Bronchial smooth muscle cell (primary cell): ENCODE data around the gene CDH7. TPM values are rescaled to one million over a fixed set of nuclear protein-coding genes. Genes with fewer than 3 reads are reported as not detected.

Source experiments
- total RNA-seq: library from RNA; depleted of rRNA; stranded (reverse); fragments of >200 nt; gene quantifications from 2 replicates; pipeline ENCODE4 v1.2.1, GENCODE V29; 2014

CDH7 gene
- total RNA-seq: not detected in 2 replicates

GRCh38 chr18:65750389-65751154, at the start of gene CDH7:
TSS of gene CDH7 (plus strand) at chr18:65751012. CDS start at chr18:65762843, 11,831 bp downstream.

